WTC11 (cell line): Measurements from ENCODE around the gene MYH11. TPM values are rescaled to one million over a fixed set of nuclear protein-coding genes. Genes with fewer than 3 reads are reported as not detected.

Experiments
- ATAC-seq: fragments of 200-7000 bp; cut with Tn5 transposase; 2 replicates; pipeline ENCODE4 v1.10.0; 2021; ENCODE audit warnings: mild to moderate bottlenecking, moderate library complexity
- CTCF ChIA-PET: fragments of 300-600 bp; sonication (Branson Sonifier 250); formaldehyde crosslinking; loops from one replicate; lab custom pipeline; 2021; ENCODE audit warnings: antibody characterized with exemption; lab: Charles Lee
- POLR2A ChIA-PET: fragments of 350-600 bp; sonication (Branson Sonifier 250); formaldehyde crosslinking; loops from one replicate; lab custom pipeline; 2021; ENCODE audit warnings: antibody characterized with exemption; lab: Charles Lee
- DNase-seq: peaks from one replicate; pipeline ENCODE4 v3.0.0; 2021; ENCODE audit warnings: low spot score
- H3K27ac Mint-ChIP-seq: 2 replicates; pipeline ENCODE4 v1.8.0; 2021; ENCODE audit warnings: mixed read lengths
- H3K27me3 Mint-ChIP-seq: 2 replicates; pipeline ENCODE4 v1.8.0; 2021; ENCODE audit warnings: low read depth, mild to moderate bottlenecking, moderate library complexity, mixed read lengths
- H3K36me3 Mint-ChIP-seq: 2 replicates; pipeline ENCODE4 v1.8.0; 2021; ENCODE audit warnings: mixed read lengths
- H3K4me1 Mint-ChIP-seq: 2 replicates; pipeline ENCODE4 v1.8.0; 2022; ENCODE audit warnings: mixed read lengths
- H3K4me3 Mint-ChIP-seq: 2 replicates; pipeline ENCODE4 v1.8.0; 2021; ENCODE audit warnings: mild to moderate bottlenecking, moderate library complexity, mixed read lengths
- H3K9me3 Mint-ChIP-seq: 2 replicates; pipeline ENCODE4 v1.8.0; 2021; ENCODE audit warnings: mixed read lengths
- CREM ChIP-seq: sonication (generic); formaldehyde crosslinking; IDR thresholded peaks from 2 replicates; pipeline ENCODE4 v1.8.1; 2022; ENCODE audit warnings: mild to moderate bottlenecking, missing genetic modification reagents, moderate library complexity
- E2F4 ChIP-seq: sonication (generic); formaldehyde crosslinking; IDR thresholded peaks from 2 replicates; pipeline ENCODE4 v1.8.1; 2022; ENCODE audit warnings: low read depth, mild to moderate bottlenecking, moderate library complexity, missing genetic modification reagents, borderline replicate concordance
- E2F5 ChIP-seq: sonication (generic); formaldehyde crosslinking; IDR thresholded peaks from 2 replicates; pipeline ENCODE4 v1.8.1; 2022; ENCODE audit warnings: mild to moderate bottlenecking, moderate library complexity, missing genetic modification reagents
- ESRRA ChIP-seq: sonication (generic); formaldehyde crosslinking; IDR thresholded peaks from 2 replicates; pipeline ENCODE4 v1.8.1; 2022; ENCODE audit warnings: mild to moderate bottlenecking, missing genetic modification reagents, borderline replicate concordance
- FOXP1 ChIP-seq: sonication (generic); formaldehyde crosslinking; IDR thresholded peaks from 2 replicates; pipeline ENCODE4 v1.8.0; 2022; ENCODE audit warnings: missing genetic modification reagents, mild to moderate bottlenecking, moderate library complexity, borderline replicate concordance
- GRHL2 ChIP-seq: fragments of 250-450 bp; sonication (Bioruptor Pico); IDR thresholded peaks from 2 replicates; pipeline ENCODE4 v1.8.0; 2022; ENCODE audit warnings: mild to moderate bottlenecking, moderate library complexity; ENCODE audit not compliant: insufficient replicate concordance, severe bottlenecking
- GTF2I ChIP-seq: fragments of 250-450 bp; sonication (Bioruptor Pico); conservative IDR thresholded peaks from 2 replicates; pipeline ENCODE4 v1.4.0; 2021; ENCODE audit warnings: mild to moderate bottlenecking
- HMGA2 ChIP-seq: fragments of 250-450 bp; sonication (Bioruptor Pico); IDR thresholded peaks from 2 replicates; pipeline ENCODE4 v1.4.0; 2021; ENCODE audit warnings: mild to moderate bottlenecking, moderate library complexity
- IRF2 ChIP-seq: sonication (generic); formaldehyde crosslinking; IDR thresholded peaks from 2 replicates; pipeline ENCODE4 v1.8.0; 2022; ENCODE audit warnings: low read depth, missing genetic modification reagents, borderline replicate concordance
- JAZF1 ChIP-seq: fragments of 250-450 bp; sonication (Bioruptor Pico); IDR thresholded peaks from 2 replicates; pipeline ENCODE4 v1.9.0; 2021; ENCODE audit warnings: moderate library complexity, mild to moderate bottlenecking, inconsistent platforms
- MYBL2 ChIP-seq: sonication (generic); formaldehyde crosslinking; IDR thresholded peaks from 2 replicates; pipeline ENCODE4 v1.8.1; 2023; ENCODE audit warnings: mild to moderate bottlenecking, moderate library complexity, missing genetic modification reagents
- NR3C1 ChIP-seq: sonication (generic); formaldehyde crosslinking; conservative IDR thresholded peaks from 2 replicates; pipeline ENCODE4 v1.8.1; 2023; ENCODE audit warnings: low read depth, mild to moderate bottlenecking, missing genetic modification reagents
- OVOL2 ChIP-seq: fragments of 250-450 bp; sonication (Bioruptor Pico); IDR thresholded peaks from 2 replicates; pipeline ENCODE4 v1.9.0; 2021; ENCODE audit warnings: mild to moderate bottlenecking, borderline replicate concordance
- RELA ChIP-seq: sonication (generic); formaldehyde crosslinking; IDR thresholded peaks from 2 replicates; pipeline ENCODE4 v1.8.1; 2022; ENCODE audit warnings: missing genetic modification reagents, mild to moderate bottlenecking, borderline replicate concordance
- RORB ChIP-seq: fragments of 250-450 bp; sonication (Bioruptor Pico); IDR thresholded peaks from 2 replicates; pipeline ENCODE4 v1.9.0; 2021; ENCODE audit warnings: mild to moderate bottlenecking
- SMAD3 ChIP-seq: sonication (generic); formaldehyde crosslinking; IDR thresholded peaks from 2 replicates; pipeline ENCODE4 v1.8.0; 2022; ENCODE audit warnings: missing genetic modification reagents, mild to moderate bottlenecking, borderline replicate concordance
- TCF7 ChIP-seq: sonication (generic); formaldehyde crosslinking; IDR thresholded peaks from 2 replicates; pipeline ENCODE4 v1.8.0; 2022; ENCODE audit warnings: mild to moderate bottlenecking, low read depth, missing genetic modification reagents, moderate library complexity
- TEAD1 ChIP-seq: sonication (generic); formaldehyde crosslinking; IDR thresholded peaks from 2 replicates; pipeline ENCODE4 v1.8.0; 2022; ENCODE audit warnings: mild to moderate bottlenecking, missing genetic modification reagents
- TEAD4 ChIP-seq: sonication (generic); formaldehyde crosslinking; IDR thresholded peaks from 2 replicates; pipeline ENCODE4 v1.8.0; 2022; ENCODE audit warnings: mild to moderate bottlenecking, missing genetic modification reagents
- ZNF138 ChIP-seq: sonication (generic); formaldehyde crosslinking; conservative IDR thresholded peaks from 2 replicates; pipeline ENCODE4 v1.8.1; 2022; ENCODE audit warnings: mild to moderate bottlenecking, moderate library complexity, missing genetic modification reagents
- ZNF232 ChIP-seq: sonication (generic); formaldehyde crosslinking; IDR thresholded peaks from 2 replicates; pipeline ENCODE4 v1.8.0; 2022; ENCODE audit warnings: mild to moderate bottlenecking, missing genetic modification reagents
- total RNA-seq: library from RNA; stranded (reverse); gene quantifications from 3 replicates; pipeline ENCODE4 v1.2.3, GENCODE V29; 2021
- TF ChIP-seq, protein P1 (sequence below): fragments of 250-450 bp; sonication (Bioruptor Pico); IDR thresholded peaks from 2 replicates; pipeline ENCODE4 v1.9.0; 2021; ENCODE audit warnings: mild to moderate bottlenecking, borderline replicate concordance
- TF ChIP-seq, protein P2 (sequence below): sonication (generic); formaldehyde crosslinking; IDR thresholded peaks from 2 replicates; pipeline ENCODE4 v1.8.0; 2023; ENCODE audit warnings: mild to moderate bottlenecking, missing genetic modification reagents
- TF ChIP-seq, protein P3 (sequence below): sonication (generic); formaldehyde crosslinking; IDR thresholded peaks from 2 replicates; pipeline ENCODE4 v1.8.1; 2023; ENCODE audit warnings: mild to moderate bottlenecking, moderate library complexity, missing genetic modification reagents
- TF ChIP-seq, protein P4 (sequence below): sonication (generic); formaldehyde crosslinking; IDR thresholded peaks from 2 replicates; pipeline ENCODE4 v1.8.1; 2023; ENCODE audit warnings: mild to moderate bottlenecking, missing genetic modification reagents

MYH11 gene
- total RNA-seq, 1 experiment from 2014 or later = 0.74 TPM

DNA sequence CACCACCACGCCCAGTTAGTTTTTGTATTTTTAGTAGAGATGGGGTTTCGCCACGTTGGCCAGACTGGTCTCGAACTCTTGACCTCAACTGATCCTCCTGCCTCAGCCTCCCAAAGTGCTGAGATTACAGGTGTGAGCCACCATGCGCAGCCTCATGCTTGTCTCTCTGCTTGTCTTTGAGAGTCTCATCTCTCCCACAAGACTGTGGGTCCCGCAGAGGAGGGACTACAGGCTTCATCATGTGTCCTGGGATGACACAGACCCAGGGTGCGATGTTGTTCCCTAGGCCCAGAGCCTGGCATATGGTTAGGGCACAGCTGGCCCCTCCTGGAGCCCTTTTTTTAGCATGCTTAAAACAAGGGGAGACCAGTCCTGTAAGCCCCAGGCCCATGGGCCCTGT, 104.9 kb downstream of the MYH11 start:
- Mint-ChIP-seq H3K27me3 (no peaks in the 10 kb centered on the region), H3K36me3 (no peaks in the 10 kb centered on the region), H3K27ac (no peak overlapping the region), H3K9me3 (no peaks in the 10 kb centered on the region), H3K4me1 (no peaks in the 10 kb centered on the region), H3K4me3 (no peak overlapping the region)
- no peak for ATAC-seq
- ChIA-PET POLR2A (interaction anchor here (0.6 kb wide), 1 partner anchor 9 kb away, joined by 3 read pairs; no protein-coding TSS in a partner anchor), CTCF (interaction anchor here (0.6 kb wide), 1 partner anchor 70 kb away, joined by 3 read pairs; no protein-coding TSS in a partner anchor)
- no peak for TF ChIP-seq HMGA2
- no peak for TF ChIP-seq IRF2 (CRISPR knock-in tag)
- TF ChIP-seq, protein P1, sequence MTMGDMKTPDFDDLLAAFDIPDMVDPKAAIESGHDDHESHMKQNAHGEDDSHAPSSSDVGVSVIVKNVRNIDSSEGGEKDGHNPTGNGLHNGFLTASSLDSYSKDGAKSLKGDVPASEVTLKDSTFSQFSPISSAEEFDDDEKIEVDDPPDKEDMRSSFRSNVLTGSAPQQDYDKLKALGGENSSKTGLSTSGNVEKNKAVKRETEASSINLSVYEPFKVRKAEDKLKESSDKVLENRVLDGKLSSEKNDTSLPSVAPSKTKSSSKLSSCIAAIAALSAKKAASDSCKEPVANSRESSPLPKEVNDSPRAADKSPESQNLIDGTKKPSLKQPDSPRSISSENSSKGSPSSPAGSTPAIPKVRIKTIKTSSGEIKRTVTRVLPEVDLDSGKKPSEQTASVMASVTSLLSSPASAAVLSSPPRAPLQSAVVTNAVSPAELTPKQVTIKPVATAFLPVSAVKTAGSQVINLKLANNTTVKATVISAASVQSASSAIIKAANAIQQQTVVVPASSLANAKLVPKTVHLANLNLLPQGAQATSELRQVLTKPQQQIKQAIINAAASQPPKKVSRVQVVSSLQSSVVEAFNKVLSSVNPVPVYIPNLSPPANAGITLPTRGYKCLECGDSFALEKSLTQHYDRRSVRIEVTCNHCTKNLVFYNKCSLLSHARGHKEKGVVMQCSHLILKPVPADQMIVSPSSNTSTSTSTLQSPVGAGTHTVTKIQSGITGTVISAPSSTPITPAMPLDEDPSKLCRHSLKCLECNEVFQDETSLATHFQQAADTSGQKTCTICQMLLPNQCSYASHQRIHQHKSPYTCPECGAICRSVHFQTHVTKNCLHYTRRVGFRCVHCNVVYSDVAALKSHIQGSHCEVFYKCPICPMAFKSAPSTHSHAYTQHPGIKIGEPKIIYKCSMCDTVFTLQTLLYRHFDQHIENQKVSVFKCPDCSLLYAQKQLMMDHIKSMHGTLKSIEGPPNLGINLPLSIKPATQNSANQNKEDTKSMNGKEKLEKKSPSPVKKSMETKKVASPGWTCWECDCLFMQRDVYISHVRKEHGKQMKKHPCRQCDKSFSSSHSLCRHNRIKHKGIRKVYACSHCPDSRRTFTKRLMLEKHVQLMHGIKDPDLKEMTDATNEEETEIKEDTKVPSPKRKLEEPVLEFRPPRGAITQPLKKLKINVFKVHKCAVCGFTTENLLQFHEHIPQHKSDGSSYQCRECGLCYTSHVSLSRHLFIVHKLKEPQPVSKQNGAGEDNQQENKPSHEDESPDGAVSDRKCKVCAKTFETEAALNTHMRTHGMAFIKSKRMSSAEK (CRISPR knock-in tag) = no peak
- no peak for TF ChIP-seq TEAD4 (CRISPR knock-in tag)
- no peak for TF ChIP-seq RORB
- no peak for TF ChIP-seq CREM (CRISPR knock-in tag)
- TF ChIP-seq, protein P2, sequence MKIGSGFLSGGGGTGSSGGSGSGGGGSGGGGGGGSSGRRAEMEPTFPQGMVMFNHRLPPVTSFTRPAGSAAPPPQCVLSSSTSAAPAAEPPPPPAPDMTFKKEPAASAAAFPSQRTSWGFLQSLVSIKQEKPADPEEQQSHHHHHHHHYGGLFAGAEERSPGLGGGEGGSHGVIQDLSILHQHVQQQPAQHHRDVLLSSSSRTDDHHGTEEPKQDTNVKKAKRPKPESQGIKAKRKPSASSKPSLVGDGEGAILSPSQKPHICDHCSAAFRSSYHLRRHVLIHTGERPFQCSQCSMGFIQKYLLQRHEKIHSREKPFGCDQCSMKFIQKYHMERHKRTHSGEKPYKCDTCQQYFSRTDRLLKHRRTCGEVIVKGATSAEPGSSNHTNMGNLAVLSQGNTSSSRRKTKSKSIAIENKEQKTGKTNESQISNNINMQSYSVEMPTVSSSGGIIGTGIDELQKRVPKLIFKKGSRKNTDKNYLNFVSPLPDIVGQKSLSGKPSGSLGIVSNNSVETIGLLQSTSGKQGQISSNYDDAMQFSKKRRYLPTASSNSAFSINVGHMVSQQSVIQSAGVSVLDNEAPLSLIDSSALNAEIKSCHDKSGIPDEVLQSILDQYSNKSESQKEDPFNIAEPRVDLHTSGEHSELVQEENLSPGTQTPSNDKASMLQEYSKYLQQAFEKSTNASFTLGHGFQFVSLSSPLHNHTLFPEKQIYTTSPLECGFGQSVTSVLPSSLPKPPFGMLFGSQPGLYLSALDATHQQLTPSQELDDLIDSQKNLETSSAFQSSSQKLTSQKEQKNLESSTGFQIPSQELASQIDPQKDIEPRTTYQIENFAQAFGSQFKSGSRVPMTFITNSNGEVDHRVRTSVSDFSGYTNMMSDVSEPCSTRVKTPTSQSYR = no peak
- TF ChIP-seq ZNF138 (CRISPR knock-in tag) = no peak
- no peak for TF ChIP-seq RELA (CRISPR knock-in tag)
- TF ChIP-seq E2F5 (CRISPR knock-in tag) = no peak
- no peak for TF ChIP-seq NR3C1 (CRISPR knock-in tag)
- no peak for TF ChIP-seq FOXP1 (CRISPR knock-in tag)
- no peak for TF ChIP-seq SMAD3
- TF ChIP-seq GTF2I (CRISPR knock-in tag) = no peak
- no peak for DNase-seq

GRCh38 chr16:15749985-15750384, 106.8 kb downstream of the MYH11 start:
- ChIA-PET POLR2A (no interaction called here), CTCF (no interaction called here)
- H3K4me3 Mint-ChIP-seq = no peak overlapping the region
- peaks cover 3% of the 10 kb centered on the region for H3K4me1 Mint-ChIP-seq
- no peaks in the 10 kb centered on the region for H3K36me3 Mint-ChIP-seq
- no peak for DNase-seq
- no peak overlapping the region for H3K27ac Mint-ChIP-seq
- H3K9me3 Mint-ChIP-seq = no peaks in the 10 kb centered on the region
- ATAC-seq = no peak
- H3K27me3 Mint-ChIP-seq = no peaks in the 10 kb centered on the region
- no peak for TF ChIP-seq GRHL2
- TF ChIP-seq, protein P3, sequence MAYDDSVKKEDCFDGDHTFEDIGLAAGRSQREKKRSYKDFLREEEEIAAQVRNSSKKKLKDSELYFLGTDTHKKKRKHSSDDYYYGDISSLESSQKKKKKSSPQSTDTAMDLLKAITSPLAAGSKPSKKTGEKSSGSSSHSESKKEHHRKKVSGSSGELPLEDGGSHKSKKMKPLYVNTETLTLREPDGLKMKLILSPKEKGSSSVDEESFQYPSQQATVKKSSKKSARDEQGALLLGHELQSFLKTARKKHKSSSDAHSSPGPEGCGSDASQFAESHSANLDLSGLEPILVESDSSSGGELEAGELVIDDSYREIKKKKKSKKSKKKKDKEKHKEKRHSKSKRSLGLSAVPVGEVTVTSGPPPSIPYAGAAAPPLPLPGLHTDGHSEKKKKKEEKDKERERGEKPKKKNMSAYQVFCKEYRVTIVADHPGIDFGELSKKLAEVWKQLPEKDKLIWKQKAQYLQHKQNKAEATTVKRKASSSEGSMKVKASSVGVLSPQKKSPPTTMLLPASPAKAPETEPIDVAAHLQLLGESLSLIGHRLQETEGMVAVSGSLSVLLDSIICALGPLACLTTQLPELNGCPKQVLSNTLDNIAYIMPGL = no peak
- no peak for TF ChIP-seq TCF7 (CRISPR knock-in tag)
- TF ChIP-seq E2F4 (CRISPR knock-in tag) = no peak
- TF ChIP-seq JAZF1 (CRISPR knock-in tag) = no peak
- no peak for TF ChIP-seq OVOL2 (CRISPR knock-in tag)
- no peak for TF ChIP-seq ESRRA
- no peak for TF ChIP-seq TEAD1 (CRISPR knock-in tag)
- TF ChIP-seq, protein P4, sequence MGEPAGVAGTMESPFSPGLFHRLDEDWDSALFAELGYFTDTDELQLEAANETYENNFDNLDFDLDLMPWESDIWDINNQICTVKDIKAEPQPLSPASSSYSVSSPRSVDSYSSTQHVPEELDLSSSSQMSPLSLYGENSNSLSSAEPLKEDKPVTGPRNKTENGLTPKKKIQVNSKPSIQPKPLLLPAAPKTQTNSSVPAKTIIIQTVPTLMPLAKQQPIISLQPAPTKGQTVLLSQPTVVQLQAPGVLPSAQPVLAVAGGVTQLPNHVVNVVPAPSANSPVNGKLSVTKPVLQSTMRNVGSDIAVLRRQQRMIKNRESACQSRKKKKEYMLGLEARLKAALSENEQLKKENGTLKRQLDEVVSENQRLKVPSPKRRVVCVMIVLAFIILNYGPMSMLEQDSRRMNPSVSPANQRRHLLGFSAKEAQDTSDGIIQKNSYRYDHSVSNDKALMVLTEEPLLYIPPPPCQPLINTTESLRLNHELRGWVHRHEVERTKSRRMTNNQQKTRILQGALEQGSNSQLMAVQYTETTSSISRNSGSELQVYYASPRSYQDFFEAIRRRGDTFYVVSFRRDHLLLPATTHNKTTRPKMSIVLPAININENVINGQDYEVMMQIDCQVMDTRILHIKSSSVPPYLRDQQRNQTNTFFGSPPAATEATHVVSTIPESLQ (CRISPR knock-in tag) = no peak
- no peak for TF ChIP-seq MYBL2 (CRISPR knock-in tag)
- TF ChIP-seq ZNF232 (CRISPR knock-in tag) = no peak
